NOMO-1 treated with DMSO at 0.1 percent for 48 hours (cell line): ENCODE data around the gene RPS27A.
"Not testable (repeated sequence)": the region's sequence is repeated elsewhere in the genome, so short reads cannot be mapped to it uniquely, and the experiment has no call there.

Experiments used
- DNase-seq: peaks from one replicate; lab custom pipeline; 2025; ENCODE audit not compliant: unreplicated experiment; lab: John Stamatoyannopoulos, UW

The RPS27A gene

GRCh38 chr2:55232084-55232862 is at the start of gene RPS27A, which contains the start of gene CLHC1:
RPS27A (plus strand) TSS chr2:55232688; CDS start chr2:55232825, 137 bp downstream.
CLHC1 (minus strand) TSS chr2:55232293; CDS start chr2:55222411, 9,882 bp downstream.
- peak; percentile 91 for DNase-seq

- not testable (repeated sequence) for DNase-seq
These were observed 45.7 kb upstream of the RPS27A start for GRCh38 chr2:55186837-55187236.

- DNase-seq = not testable (repeated sequence)
These were observed 40.6 kb upstream of the RPS27A start for GRCh38 chr2:55191888-55192287.

GRCh38 chr2:55196526-55196925 is 36.0 kb upstream of the RPS27A start:
- DNase-seq = no peak

GRCh38 chr2:55200416-55200815 is 32.1 kb upstream of the RPS27A start:
- no peak for DNase-seq

- no peak for DNase-seq
These were observed 28.0 kb upstream of the RPS27A start for GRCh38 chr2:55204536-55204935.

GRCh38 chr2:55204950-55205349 is 27.5 kb upstream of the RPS27A start:
- no peak for DNase-seq

GRCh38 chr2:55213822-55214221 is 18.7 kb upstream of the RPS27A start:
- no peak for DNase-seq

- DNase-seq = no peak
These were observed 8.3 kb upstream of the RPS27A start for GRCh38 chr2:55223958-55224760.

GRCh38 chr2:55224761-55225261 is 7.7 kb upstream of the RPS27A start:
- no peak for DNase-seq

GRCh38 chr2:55225481-55226020 is 6.9 kb upstream of the RPS27A start:
- no peak for DNase-seq

GRCh38 chr2:55227437-55228225 is 4.9 kb upstream of the RPS27A start:
- peak; percentile 62 for DNase-seq

GRCh38 chr2:55228226-55228563 is 4.3 kb upstream of the RPS27A start:
- DNase-seq = no peak

- no peak for DNase-seq
These were observed 3.3 kb upstream of the RPS27A start for GRCh38 chr2:55229221-55229620.

- no peak for DNase-seq
These were observed 1.9 kb upstream of the RPS27A start for GRCh38 chr2:55230551-55230950.

- no peak for DNase-seq
These were observed 873 bp upstream of the RPS27A start for GRCh38 chr2:55231546-55232083.

- peak; percentile 19 for DNase-seq
These were observed 572 bp downstream of the RPS27A start for GRCh38 chr2:55232863-55233657.

GRCh38 chr2:55233658-55233940 is 1.1 kb downstream of the RPS27A start:
- no peak for DNase-seq

- no peak for DNase-seq
These were observed 3.4 kb downstream of the RPS27A start for GRCh38 chr2:55235724-55236538.
